ENCODE data around the gene RHOBTB1.

DNA sequence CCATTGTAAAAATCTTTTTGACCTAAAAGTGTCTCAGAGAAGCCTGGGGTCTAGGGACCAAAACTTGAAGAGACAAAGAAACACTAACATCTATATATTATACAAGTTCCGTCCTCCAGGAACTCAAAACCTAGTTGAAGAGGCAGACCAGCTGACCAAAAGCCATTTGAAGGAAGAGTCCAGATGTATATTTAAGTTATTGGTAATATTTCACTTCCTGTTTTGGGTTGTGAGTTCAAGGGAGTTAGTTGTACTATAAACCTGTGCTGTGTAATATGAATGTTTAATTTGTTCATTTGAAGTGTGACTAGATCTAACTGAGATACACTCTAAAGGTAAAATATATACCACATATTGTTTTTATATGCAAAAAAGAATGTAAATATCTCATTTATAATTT lies 120.7 kb downstream of the RHOBTB1 start:
- TF ChIP-seq POLR2A (IDR thresholded peaks at IDR 0.05) (no peak), POLR2AphosphoS5 (IDR thresholded peaks at IDR 0.05; ENCODE audit: insufficient read depth in 1 of 2, low read depth in 1 of 2) (no peak)
- TF ChIP-seq, protein P1, sequence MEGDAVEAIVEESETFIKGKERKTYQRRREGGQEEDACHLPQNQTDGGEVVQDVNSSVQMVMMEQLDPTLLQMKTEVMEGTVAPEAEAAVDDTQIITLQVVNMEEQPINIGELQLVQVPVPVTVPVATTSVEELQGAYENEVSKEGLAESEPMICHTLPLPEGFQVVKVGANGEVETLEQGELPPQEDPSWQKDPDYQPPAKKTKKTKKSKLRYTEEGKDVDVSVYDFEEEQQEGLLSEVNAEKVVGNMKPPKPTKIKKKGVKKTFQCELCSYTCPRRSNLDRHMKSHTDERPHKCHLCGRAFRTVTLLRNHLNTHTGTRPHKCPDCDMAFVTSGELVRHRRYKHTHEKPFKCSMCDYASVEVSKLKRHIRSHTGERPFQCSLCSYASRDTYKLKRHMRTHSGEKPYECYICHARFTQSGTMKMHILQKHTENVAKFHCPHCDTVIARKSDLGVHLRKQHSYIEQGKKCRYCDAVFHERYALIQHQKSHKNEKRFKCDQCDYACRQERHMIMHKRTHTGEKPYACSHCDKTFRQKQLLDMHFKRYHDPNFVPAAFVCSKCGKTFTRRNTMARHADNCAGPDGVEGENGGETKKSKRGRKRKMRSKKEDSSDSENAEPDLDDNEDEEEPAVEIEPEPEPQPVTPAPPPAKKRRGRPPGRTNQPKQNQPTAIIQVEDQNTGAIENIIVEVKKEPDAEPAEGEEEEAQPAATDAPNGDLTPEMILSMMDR (IDR thresholded peaks at IDR 0.05) = no peak
